ENCODE data around the gene KCNB1.

- TF ChIP-seq EZH2 (IDR thresholded peaks at IDR 0.05; ENCODE audit: insufficient read depth, poor library complexity, severe bottlenecking) (no peak), EZH2phosphoT487 (IDR thresholded peaks at IDR 0.05; ENCODE audit: insufficient read depth, low read depth) (no peak)
These were observed at the start of gene KCNB1 for GRCh38 chr20:49482621-49483017.
